CD4-positive, alpha-beta memory T cell (primary cell): Measurements from ENCODE around the gene RTP5. TPM values are rescaled to one million over a fixed set of nuclear protein-coding genes. Genes with fewer than 3 reads are reported as not detected.
"Not testable (repeated sequence)": the region's sequence is repeated elsewhere in the genome, so short reads cannot be mapped to it uniquely, and the experiment has no call there.

Experiments
- CTCF ChIA-PET: fragments of 350-600 bp; sonication (Branson Sonifier 250); formaldehyde crosslinking; loops from one replicate; lab custom pipeline; 2021; ENCODE audit warnings: inconsistent platforms; ENCODE audit not compliant: partially characterized antibody; lab: Charles Lee
- POLR2A ChIA-PET: fragments of 350-600 bp; sonication (Branson Sonifier 250); formaldehyde crosslinking; loops from one replicate; lab custom pipeline; 2021; ENCODE audit not compliant: partially characterized antibody; lab: Charles Lee
- DNase-seq, 5 donors: peaks; one replicate each; pipeline versions ENCODE4 v3.0.0 to v3.0.0-alpha.2; 2020 to 2022; ENCODE audit warnings: mixed read lengths in 1 of 5
- H3K27ac ChIP-seq: one replicate; pipeline ENCODE4 v1.7.0; 2013; ENCODE audit warnings: low read depth, low read length
- H3K27me3 ChIP-seq: 2 replicates; pipeline ENCODE4 v1.7.0; 2013; ENCODE audit warnings: mild to moderate bottlenecking, low read length, moderate library complexity; ENCODE audit not compliant: insufficient read depth
- H3K36me3 ChIP-seq: 2 replicates; pipeline ENCODE4 v1.7.0; 2013; ENCODE audit warnings: mild to moderate bottlenecking, low read length, moderate library complexity; ENCODE audit not compliant: insufficient read depth
- H3K4me1 ChIP-seq: 2 replicates; pipeline ENCODE4 v1.7.0; 2013; ENCODE audit warnings: mild to moderate bottlenecking, low read length, moderate library complexity; ENCODE audit not compliant: insufficient read depth
- H3K4me3 ChIP-seq, 2 donors: one replicate each; pipeline ENCODE4 v1.7.0; 2013; ENCODE audit warnings: low read length in 2 of 2, mild to moderate bottlenecking in 1 of 2
- H3K9me3 ChIP-seq, 2 donors: one replicate each; pipeline ENCODE4 v1.7.0; 2013; ENCODE audit warnings: low read length in 2 of 2, control low read depth in 1 of 2; ENCODE audit not compliant: control insufficient read depth in 1 of 2
- H3K27ac Mint-ChIP-seq, 7 donors: one replicate each; pipeline ENCODE4 v1.8.0; 2020 to 2021; ENCODE audit warnings: mixed read lengths in 7 of 7, mild to moderate bottlenecking in 6 of 7, inconsistent platforms in 3 of 7, moderate library complexity in 3 of 7
- H3K27me3 Mint-ChIP-seq, 2 donors: one replicate each; pipeline ENCODE4 v1.8.0; 2020 to 2021; ENCODE audit warnings: mixed read lengths in 2 of 2
- H3K36me3 Mint-ChIP-seq, 2 donors: one replicate each; pipeline ENCODE4 v1.8.0; 2020 to 2021; ENCODE audit warnings: mixed read lengths in 2 of 2, inconsistent platforms in 1 of 2, mild to moderate bottlenecking in 1 of 2
- H3K4me1 Mint-ChIP-seq, 4 donors: one replicate each; pipeline ENCODE4 v1.8.0; 2020 to 2021; ENCODE audit warnings: mixed read lengths in 4 of 4, mild to moderate bottlenecking in 1 of 4
- H3K4me3 Mint-ChIP-seq, 8 donors: one replicate each; pipeline ENCODE4 v1.8.0; 2020 to 2021; ENCODE audit warnings: mixed read lengths in 8 of 8, mild to moderate bottlenecking in 7 of 8, moderate library complexity in 6 of 8, inconsistent platforms in 3 of 8
- H3K9me3 Mint-ChIP-seq, 8 donors: one replicate each; pipeline ENCODE4 v1.8.0; 2020 to 2021; ENCODE audit warnings: mixed read lengths in 8 of 8, mild to moderate bottlenecking in 5 of 8, inconsistent platforms in 3 of 8, moderate library complexity in 1 of 8
- intact Hi-C: fragments of 100-400 bp; cut with micrococcal nuclease; formaldehyde crosslinking; loops from one replicate; pipeline ENCODE4 v1.15.1; 2023
- polyA plus RNA-seq, 2 donors: library from polyadenylated mRNA; unstranded; fragments of 300-500 nt; fragmentation: Illumina TruSeq; gene quantifications; one replicate each; pipeline ENCODE4 v1.2.3, GENCODE V29; 2021
- total RNA-seq, 2 experiments: library from RNA; stranded (reverse); gene quantifications; one replicate each; pipeline ENCODE4 v1.2.3, GENCODE V29; 2021

Gene RTP5
- total RNA-seq (under 1 TPM in 1 of 2 experiments, not detected in 1; 0.28 TPM), polyA plus RNA-seq (not detected)

DNA sequence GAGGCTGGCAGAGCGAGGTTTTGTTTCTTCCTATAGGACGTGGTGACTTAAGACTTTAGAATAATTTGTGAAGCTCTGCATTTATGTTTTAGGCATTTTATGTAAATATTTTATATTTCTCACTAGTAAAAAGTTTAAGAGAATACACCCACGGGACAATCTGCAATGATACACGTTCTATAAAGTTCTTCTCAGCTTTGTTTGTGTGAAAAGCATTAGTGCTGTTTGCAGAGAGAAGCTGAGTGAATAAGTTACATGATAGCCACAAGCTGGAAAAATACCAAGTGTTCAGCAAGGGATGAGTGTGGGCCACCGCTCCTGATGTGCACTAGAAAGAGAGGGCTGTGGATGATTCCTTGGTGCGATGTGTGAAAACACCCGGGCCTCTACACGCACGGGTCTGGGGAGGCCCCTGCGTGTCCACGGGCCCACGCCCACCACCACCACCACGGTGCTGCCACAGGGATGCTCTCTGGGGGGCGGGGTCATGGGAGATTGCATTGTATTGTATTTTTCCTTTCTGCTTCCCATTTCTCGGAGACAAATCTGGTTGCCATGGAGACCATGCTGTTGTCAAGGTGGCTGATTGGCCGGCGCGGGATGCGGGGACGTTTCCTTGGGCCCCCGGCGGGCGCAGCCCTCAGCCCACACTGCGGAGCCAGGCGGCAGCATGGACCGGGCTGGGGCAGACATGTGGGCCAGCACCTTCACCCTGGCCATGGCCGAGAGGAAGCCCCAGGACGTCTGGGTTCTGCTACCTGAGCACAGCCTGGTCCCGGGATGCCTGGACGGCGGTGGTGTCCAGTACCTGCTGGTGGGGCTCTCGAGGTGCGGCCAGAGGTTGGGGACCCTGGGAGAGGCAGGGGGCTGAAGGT lies at the start of gene RTP5:
Gene RTP5 (plus strand): TSS at position 643 of the 875 bp plus-strand sequence. CDS start 28 bp downstream, at position 671.
- DNase-seq: no peak
- Mint-ChIP-seq H3K36me3 (no peaks in the 10 kb centered on the region), H3K9me3 (peaks cover 0 to 3% (median 0%) of the 10 kb centered on the region in 8 donors), H3K4me1 (peaks cover 35 to 53% (median 45%) of the 10 kb centered on the region in 4 donors), H3K27ac (peak within 1 kb of the TSS; percentile 3 to 95 (median 76)), H3K27me3 (peaks cover 0 to 3% of the 10 kb centered on the region in 2 donors), H3K4me3 (peak within 1 kb of the TSS; percentile 15 to 85 (median 59))
- ChIA-PET POLR2A (interaction anchor here (0.5 to 3.1 kb wide), 14 partner anchors 10 to 171 kb away, joined by 3 to 31 read pairs (median 6); partner anchors contain the start of genes D2HGDH, ING5 and PDCD1), CTCF (interaction anchor here (0.8 to 2.6 kb wide), 7 partner anchors 10 to 136 kb away, joined by 3 to 29 read pairs (median 6); no protein-coding TSS in a partner anchor)
- intact Hi-C loops: no loop called here
- Histone ChIP-seq H3K9me3 (no peaks in the 10 kb centered on the region), H3K36me3 (no peaks in the 10 kb centered on the region), H3K27me3 (no peaks in the 10 kb centered on the region), H3K4me1 (peaks cover 66% of the 10 kb centered on the region), H3K4me3 (peak within 1 kb of the TSS in 1 of 2 donors; percentile 13), H3K27ac (peak within 1 kb of the TSS; percentile 40)

DNA sequence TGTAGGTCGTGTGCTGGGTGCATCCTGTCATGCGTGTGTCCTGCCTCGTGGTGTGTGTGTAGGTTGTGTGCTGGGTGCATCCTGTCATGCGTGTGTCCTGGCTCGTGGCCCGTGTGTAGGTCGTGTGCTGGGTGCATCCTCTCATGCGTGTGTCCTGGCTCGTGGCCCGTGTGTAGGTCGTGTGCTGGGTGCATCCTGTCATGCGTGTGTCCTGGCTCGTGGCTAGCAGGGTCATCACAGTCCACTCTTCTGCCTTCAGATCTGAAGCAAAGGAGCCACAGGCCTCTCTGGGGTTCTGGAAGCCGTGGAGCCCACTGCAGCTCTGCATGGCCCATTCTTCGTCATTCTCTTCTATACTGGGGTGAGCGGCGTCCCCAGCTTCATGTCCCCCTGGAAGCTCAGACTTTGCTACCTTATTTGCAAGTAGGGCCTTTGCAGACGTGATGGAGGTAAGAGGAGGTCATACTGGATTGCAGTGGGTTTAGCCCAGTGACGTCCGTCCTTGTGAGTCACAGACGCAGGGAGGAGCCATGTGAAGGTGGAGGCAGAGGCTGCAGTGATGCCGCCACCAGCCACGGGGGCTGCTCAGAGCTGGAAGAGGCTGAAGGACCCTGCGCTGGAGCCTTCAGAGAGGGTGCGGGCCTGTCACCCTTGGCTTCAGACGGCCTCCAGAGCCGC lies 49.4 kb upstream of the RTP5 start:
- DNase-seq, H3K9me3 ChIP-seq, H3K36me3 ChIP-seq, H3K4me3 ChIP-seq, intact Hi-C loops, H3K36me3 Mint-ChIP-seq, H3K27ac ChIP-seq, CTCF ChIA-PET, H3K4me3 Mint-ChIP-seq, H3K27me3 Mint-ChIP-seq, H3K27me3 ChIP-seq, POLR2A ChIA-PET, H3K27ac Mint-ChIP-seq: not testable (repeated sequence)
- Mint-ChIP-seq H3K9me3 (peaks cover 0 to 11% (median 0%) of the 10 kb centered on the region in 8 donors), H3K4me1 (peaks cover 9 to 23% (median 17%) of the 10 kb centered on the region in 4 donors)
- peaks cover 15% of the 10 kb centered on the region for H3K4me1 ChIP-seq

DNA sequence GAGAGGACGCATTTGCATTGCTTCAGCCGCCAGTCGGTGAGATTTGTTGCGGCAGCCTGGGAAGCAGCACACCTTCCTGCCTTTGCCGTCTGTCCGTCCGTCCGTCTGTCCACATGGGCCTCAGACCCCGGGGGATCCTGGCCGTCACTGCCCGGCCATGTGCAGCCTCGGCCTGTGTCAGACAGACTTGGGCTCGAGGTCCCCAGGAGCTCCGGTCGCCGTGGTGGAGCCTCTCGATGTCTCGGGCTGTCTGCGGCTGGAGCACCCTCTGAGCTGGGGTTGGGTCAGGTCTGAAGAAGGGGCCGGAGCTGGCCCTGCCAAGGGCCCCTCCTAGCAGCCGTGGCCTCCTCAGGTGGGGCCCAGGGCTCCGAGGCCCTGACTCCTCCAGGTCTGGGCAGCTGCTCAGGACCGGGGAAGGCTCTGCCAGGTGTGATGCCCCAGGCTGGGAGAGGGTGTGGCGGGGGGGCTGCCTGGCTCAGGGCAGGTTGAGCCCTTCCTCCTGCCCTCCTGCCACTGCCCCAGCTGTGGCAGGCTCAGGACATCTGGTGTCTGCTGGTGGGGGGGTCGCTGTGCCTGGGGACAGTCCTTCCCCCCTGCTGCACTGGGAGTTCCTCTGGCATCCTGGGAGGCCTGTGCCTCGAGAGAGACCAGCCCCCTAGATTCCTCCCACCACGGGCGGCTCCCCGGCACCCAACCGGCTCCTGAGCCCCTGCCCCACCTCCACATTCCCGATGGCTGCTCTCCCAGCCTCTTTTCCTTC lies 48.7 kb upstream of the RTP5 start:
- Mint-ChIP-seq H3K36me3 (no peaks in the 10 kb centered on the region), H3K4me1 (peaks cover 10 to 23% (median 17%) of the 10 kb centered on the region in 4 donors)
- POLR2A ChIA-PET: no interaction called here

DNA sequence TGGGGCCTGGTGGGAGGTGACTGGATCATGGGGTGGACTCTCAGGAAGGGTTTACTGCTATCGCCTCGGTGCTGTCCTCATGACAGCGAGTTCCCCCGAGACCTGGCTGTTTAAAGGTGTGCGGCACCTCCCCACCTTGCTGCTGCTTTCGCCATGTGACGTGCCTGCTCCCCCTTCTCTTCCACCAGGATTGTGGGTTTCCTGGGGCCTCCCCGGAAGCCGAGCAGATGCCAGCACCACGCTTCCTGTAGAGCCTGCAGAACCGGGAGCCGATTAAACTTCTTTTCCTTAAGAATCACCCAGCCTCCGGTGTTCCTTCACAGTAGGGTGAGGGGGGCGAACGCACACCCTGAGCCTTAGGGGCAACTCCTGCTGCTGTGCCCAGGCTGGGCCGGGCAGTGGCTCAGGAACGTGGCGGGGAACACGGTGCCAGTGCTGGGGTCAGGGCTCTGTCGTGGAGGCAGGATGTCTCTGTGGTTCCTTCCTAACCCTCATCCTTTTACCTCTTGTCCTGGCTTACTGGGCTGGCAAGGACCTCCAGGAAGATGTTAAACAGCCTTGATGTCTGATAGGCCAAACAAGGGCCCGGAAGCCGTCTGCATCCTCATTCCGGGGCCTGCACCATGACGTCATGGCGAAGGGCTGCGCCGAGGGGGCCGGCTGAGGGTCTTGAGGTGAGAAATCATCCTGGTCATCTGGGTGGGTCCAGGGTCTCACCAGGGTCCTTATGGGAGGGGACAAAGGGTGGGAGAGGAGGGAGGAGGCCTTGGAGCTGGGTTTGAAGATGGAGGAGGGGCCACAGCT lies 47.9 kb upstream of the RTP5 start:
- Mint-ChIP-seq H3K27ac (peak overlapping the region in 4 of 7 donors; percentile 23 to 90 (median 64)), H3K27me3 (peaks cover 0 to 6% of the 10 kb centered on the region in 2 donors), H3K4me1 (peaks cover 10 to 23% (median 17%) of the 10 kb centered on the region in 4 donors), H3K36me3 (no peaks in the 10 kb centered on the region), H3K9me3 (peaks cover 0 to 18% (median 13%) of the 10 kb centered on the region in 8 donors), H3K4me3 (peak overlapping the region in 5 of 8 donors; percentile 15 to 76 (median 57))
- Histone ChIP-seq H3K36me3 (no peaks in the 10 kb centered on the region), H3K4me3 (no peak overlapping the region), H3K4me1 (peaks cover 15% of the 10 kb centered on the region), H3K9me3 (peaks cover 0 to under 1% of the 10 kb centered on the region in 2 donors), H3K27me3 (no peaks in the 10 kb centered on the region), H3K27ac (no peak overlapping the region)
- CTCF ChIA-PET: no interaction called here
- intact Hi-C loops: no loop called here
- POLR2A ChIA-PET: no interaction called here
- DNase-seq: no peak

More for the DNA sequence above, 48.7 kb upstream of the RTP5 start:
- no peaks in the 10 kb centered on the region for H3K9me3 ChIP-seq
- intact Hi-C loops: no loop called here
- H3K4me1 ChIP-seq: peaks cover 15% of the 10 kb centered on the region
- H3K27me3 ChIP-seq: no peaks in the 10 kb centered on the region
- no peak overlapping the region for H3K27ac ChIP-seq
- H3K4me3 Mint-ChIP-seq: peak overlapping the region in 1 of 8 donors; percentile 30
- peak overlapping the region in 1 of 7 donors; percentile 90 for H3K27ac Mint-ChIP-seq
- CTCF ChIA-PET: no interaction called here
- H3K4me3 ChIP-seq: no peak overlapping the region
- no peaks in the 10 kb centered on the region for H3K36me3 ChIP-seq
- DNase-seq: no peak
- peaks cover 0 to 11% (median 5%) of the 10 kb centered on the region in 8 donors for H3K9me3 Mint-ChIP-seq
- peaks cover 0 to 4% of the 10 kb centered on the region in 2 donors for H3K27me3 Mint-ChIP-seq

DNA sequence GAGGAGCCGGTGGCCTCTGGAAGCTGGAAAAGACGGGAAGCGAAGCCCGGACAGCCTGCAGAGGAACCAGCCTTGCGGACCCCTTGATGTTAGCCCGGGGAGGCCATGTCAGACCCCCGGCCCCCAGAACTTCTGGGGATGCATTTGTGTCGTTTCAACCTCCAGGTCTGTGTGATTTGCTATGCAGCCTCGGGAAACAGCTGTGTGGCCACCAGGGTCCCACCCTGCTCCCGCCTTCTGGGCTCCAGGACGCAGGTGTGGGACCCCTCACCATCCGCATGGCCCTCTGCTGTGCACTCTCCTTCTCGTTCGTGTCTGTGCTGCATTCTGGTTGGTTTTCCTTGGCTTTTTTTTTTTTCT lies 47.3 kb upstream of the RTP5 start:
- peaks cover 10 to 22% (median 17%) of the 10 kb centered on the region in 4 donors for H3K4me1 Mint-ChIP-seq
- intact Hi-C loops: no loop called here

More for the DNA sequence above, 47.3 kb upstream of the RTP5 start:
- Histone ChIP-seq H3K27me3 (no peaks in the 10 kb centered on the region), H3K27ac (no peak overlapping the region), H3K4me1 (peaks cover 9% of the 10 kb centered on the region), H3K9me3 (peaks cover 0 to 4% of the 10 kb centered on the region in 2 donors), H3K36me3 (no peaks in the 10 kb centered on the region), H3K4me3 (no peak overlapping the region)
- peaks cover 0 to 24% (median 19%) of the 10 kb centered on the region in 8 donors for H3K9me3 Mint-ChIP-seq
- peak overlapping the region in 2 of 7 donors; percentile 70 to 73 for H3K27ac Mint-ChIP-seq
- peak overlapping the region in 1 of 8 donors; percentile 43 for H3K4me3 Mint-ChIP-seq
- CTCF ChIA-PET: no interaction called here
- no peaks in the 10 kb centered on the region for H3K36me3 Mint-ChIP-seq
- peaks cover 0 to 7% of the 10 kb centered on the region in 2 donors for H3K27me3 Mint-ChIP-seq
- POLR2A ChIA-PET: no interaction called here
- DNase-seq: no peak
